Esophagus squamous epithelium (tissue), 4 donors: ENCODE measurements around the gene SLC20A1.

ENCODE experiments used
- CTCF ChIP-seq, 6 experiments: fragments of 450-650 bp in 4 of 6; fragments of 200-600 bp in 2 of 6; sonication (generic) in 2 of 6; IDR thresholded peaks; one replicate each; pipeline ENCODE4 v1.5.1; 2016 to 2019; ENCODE audit warnings: antibody characterized with exemption in 6 of 6, mild to moderate bottlenecking in 4 of 6, moderate library complexity in 4 of 6
- POLR2A ChIP-seq, 4 donors: fragments of 450-650 bp; IDR thresholded peaks; one replicate each; pipeline ENCODE4 v1.6.1; 2017; ENCODE audit warnings: antibody characterized with exemption in 4 of 4, mild to moderate bottlenecking in 4 of 4, moderate library complexity in 3 of 4

- TF ChIP-seq CTCF (IDR thresholded peaks at IDR 0.05) = no peak
- no peak for TF ChIP-seq POLR2A (IDR thresholded peaks at IDR 0.05)
Observed at GRCh38 chr2:112629224-112629623, 16.5 kb upstream of the SLC20A1 start.
